Vein endothelial cell (primary cell): ENCODE results near the gene CAVIN4. TPM values are rescaled to one million over a fixed set of nuclear protein-coding genes. Genes with fewer than 3 reads are reported as not detected.

Source experiments
- total RNA-seq: library from RNA; depleted of rRNA; stranded (reverse); fragments of >200 nt; gene quantifications from 2 replicates; pipeline ENCODE4 v1.2.3, GENCODE V29; 2012

CAVIN4 gene
- total RNA-seq = 1.6 and 3.3 TPM in 2 replicates

DNA sequence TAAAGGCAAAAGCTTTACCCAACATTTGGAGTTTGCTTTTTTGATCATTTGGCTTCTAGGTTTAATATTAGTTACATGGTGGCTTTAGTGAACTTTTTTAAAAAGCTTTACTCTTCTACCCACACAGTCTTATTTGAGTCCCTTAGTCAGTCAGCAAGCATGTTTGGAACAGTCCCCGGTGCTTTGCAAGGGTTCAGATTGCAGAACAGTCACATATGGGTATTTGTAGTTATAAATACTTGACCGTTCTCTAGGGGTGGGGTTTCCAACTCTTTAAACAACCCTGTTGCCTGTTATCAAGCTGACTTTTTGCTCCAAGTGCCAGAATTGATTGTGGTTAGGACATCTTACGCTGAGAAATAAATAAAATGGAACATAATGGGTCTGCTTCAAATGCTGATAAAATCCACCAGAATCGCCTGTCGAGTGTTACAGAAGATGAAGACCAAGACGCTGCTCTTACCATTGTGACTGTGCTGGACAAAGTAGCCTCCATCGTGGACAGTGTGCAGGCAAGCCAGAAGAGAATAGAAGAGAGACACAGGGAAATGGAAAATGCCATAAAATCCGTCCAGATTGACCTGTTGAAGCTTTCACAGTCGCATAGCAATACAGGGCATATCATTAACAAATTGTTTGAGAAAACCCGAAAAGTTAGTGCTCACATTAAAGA lies at the start of gene CAVIN4:
Gene CAVIN4 (plus strand): TSS at position 304 of the 673 bp plus-strand sequence. CDS start 65 bp downstream, at position 369.

Other genes starting within 250 kb of the CAVIN4 start
- 22.9 and 34.0 TPM in 2 replicates for gene TEX10, start 225.1 kb upstream of the CAVIN4 start, total RNA-seq
- gene MSANTD3, start 150.9 kb upstream of the CAVIN4 start, total RNA-seq = 74.1 and 85.9 TPM in 2 replicates
- 8.8 and 10.7 TPM in 2 replicates for gene TMEFF1, start 104.9 kb upstream of the CAVIN4 start, total RNA-seq